Cerebellar cortex (tissue), 1 donor: Measurements from ENCODE around the gene PIGB.
"Not testable (repeated sequence)": the region's sequence is repeated elsewhere in the genome, so short reads cannot be mapped to it uniquely, and the experiment has no call there.

ENCODE experiments used
- DNase-seq: peaks from one replicate; pipeline ENCODE4 v3.0.0-alpha.2; 2015; ENCODE audit warnings: low spot score

Gene PIGB

GRCh38 chr15:55318588-55319494 is at the start of gene PIGB, which contains the start of gene PIGBOS1:
PIGB (plus strand) TSS chr15:55319222; CDS start chr15:55319251, 29 bp downstream.
PIGBOS1 (minus strand) TSS chr15:55319123; CDS start chr15:55317792, 1,331 bp downstream.
- peak; percentile 89 for DNase-seq

GRCh38 chr15:55270291-55270690 is 48.7 kb upstream of the PIGB start:
- no peak for DNase-seq

- DNase-seq: no peak
Measured at GRCh38 chr15:55276324-55276723, 42.7 kb upstream of the PIGB start.

GRCh38 chr15:55277116-55277564 is 41.9 kb upstream of the PIGB start:
- DNase-seq: no peak

GRCh38 chr15:55277715-55278114 is 41.3 kb upstream of the PIGB start:
- DNase-seq: no peak

GRCh38 chr15:55279100-55279745 is 39.8 kb upstream of the PIGB start:
- no peak for DNase-seq

- DNase-seq: no peak
Measured at GRCh38 chr15:55279746-55280351, 39.2 kb upstream of the PIGB start.

- DNase-seq: not testable (repeated sequence)
Measured at GRCh38 chr15:55280589-55280988, 38.4 kb upstream of the PIGB start.

- DNase-seq: no peak
Measured at GRCh38 chr15:55281517-55282228, 37.3 kb upstream of the PIGB start.

- no peak for DNase-seq
Measured at GRCh38 chr15:55282284-55282833, 36.7 kb upstream of the PIGB start.

- no peak for DNase-seq
Measured at GRCh38 chr15:55283379-55284147, 35.5 kb upstream of the PIGB start.

GRCh38 chr15:55284426-55284825 is 34.6 kb upstream of the PIGB start:
- no peak for DNase-seq

GRCh38 chr15:55286442-55287189 is 32.4 kb upstream of the PIGB start:
- DNase-seq: not testable (repeated sequence)

GRCh38 chr15:55288006-55288717 is 30.9 kb upstream of the PIGB start:
- no peak for DNase-seq

GRCh38 chr15:55289011-55289745 is 29.8 kb upstream of the PIGB start:
- peak; percentile 55 for DNase-seq

- DNase-seq: peak; percentile 49
Measured at GRCh38 chr15:55289746-55290527, 29.1 kb upstream of the PIGB start, which contains the start of gene RAB27A. RAB27A (minus strand) TSS chr15:55289813; CDS start chr15:55234934, 54,879 bp downstream.

- DNase-seq: peak; percentile 83
Measured at GRCh38 chr15:55290528-55291057, 28.4 kb upstream of the PIGB start.
